Gastroesophageal sphincter (tissue), 4 donors: Measurements from ENCODE around the gene ZC3HAV1. TPM values are rescaled to one million over a fixed set of nuclear protein-coding genes. Genes with fewer than 3 reads are reported as not detected.
A peak's percentile ranks its signal among the peaks of the same experiment; 100 is the strongest.
"Not testable (repeated sequence)": the region's sequence is repeated elsewhere in the genome, so short reads cannot be mapped to it uniquely, and the experiment has no call there.

Experiments used
- ATAC-seq: fragments of 150-250 bp; one replicate; pipeline ENCODE4 v1.9.1; 2016; ENCODE audit warnings: mild to moderate bottlenecking, moderate library complexity
- H3K27ac ChIP-seq, 4 donors: fragments of 200-600 bp; sonication (generic) in 3 of 4; 1 replicate in 3 of 4; 2 replicates in 1 of 4; pipeline ENCODE4 v1.5.1; 2016 to 2019
- H3K27me3 ChIP-seq: fragments of 200-600 bp; sonication (generic); one replicate; pipeline ENCODE4 v1.5.1; 2019
- H3K36me3 ChIP-seq, 2 donors: fragments of 200-600 bp; sonication (generic); one replicate each; pipeline ENCODE4 v1.5.1; 2019; ENCODE audit warnings: control low read depth in 1 of 2
- H3K4me1 ChIP-seq, 3 donors: fragments of 200-600 bp; sonication (generic); 1 replicate in 2 of 3; 2 replicates in 1 of 3; pipeline ENCODE4 v1.5.1; 2016 to 2019; ENCODE audit warnings: control low read depth in 2 of 3
- H3K4me3 ChIP-seq, 2 donors: fragments of 200-600 bp; sonication (generic); one replicate each; pipeline ENCODE4 v1.5.1; 2019; ENCODE audit warnings: mild to moderate bottlenecking in 1 of 2, moderate library complexity in 1 of 2
- H3K9me3 ChIP-seq, 3 donors: fragments of 200-600 bp; sonication (generic); one replicate each; pipeline ENCODE4 v1.5.1; 2017 to 2019; ENCODE audit warnings: control low read depth in 2 of 3
- CTCF ChIP-seq, 4 experiments: fragments of 200-600 bp in 2 of 4; fragments of 450-650 bp in 2 of 4; sonication (generic) in 1 of 4; IDR thresholded peaks; one replicate each; pipeline ENCODE4 v1.5.1; 2017 to 2019; ENCODE audit warnings: antibody characterized with exemption in 4 of 4, mild to moderate bottlenecking in 2 of 4, moderate library complexity in 2 of 4
- EP300 ChIP-seq: sonication (generic); formaldehyde crosslinking; IDR thresholded peaks from one replicate; pipeline ENCODE4 v1.6.1; 2017; ENCODE audit warnings: antibody characterized with exemption, mild to moderate bottlenecking
- POLR2A ChIP-seq, 2 donors: fragments of 450-650 bp; IDR thresholded peaks; one replicate each; pipeline ENCODE4 v1.6.1; 2017; ENCODE audit warnings: antibody characterized with exemption in 2 of 2, mild to moderate bottlenecking in 2 of 2, moderate library complexity in 1 of 2
- POLR2AphosphoS5 ChIP-seq: sonication (generic); formaldehyde crosslinking; IDR thresholded peaks from one replicate; pipeline ENCODE4 v1.6.1; 2017; ENCODE audit warnings: antibody characterized with exemption
- WGBS, 2 donors: methylation state at CpG; one replicate each; pipeline ENCODE4 v1.1.5; 2018; ENCODE audit warnings: low coverage in 1 of 2; 5-methylcytosine and 5-hydroxymethylcytosine counted together
- total RNA-seq, 4 donors: library from RNA; depleted of rRNA; stranded (reverse); fragments of >200 nt; gene quantifications; one replicate each; pipeline ENCODE4 v1.1.0, GENCODE V29; 2016

The ZC3HAV1 gene
- total RNA-seq, 4 donors from 2014 or later = 21.8 to 30.4 (median 27.2) TPM

- peak; percentile 57 for ATAC-seq
Observed at GRCh38 chr7:139094596-139094995, 14.9 kb downstream of the ZC3HAV1 start.

GRCh38 chr7:139094030-139094429 is 15.5 kb downstream of the ZC3HAV1 start:
- ATAC-seq = no peak
- Histone ChIP-seq H3K36me3 (peaks cover 0 to 15% of the 10 kb centered on the region in 2 donors), H3K9me3 (no peaks in the 10 kb centered on the region), H3K27me3 (no peaks in the 10 kb centered on the region), H3K27ac (peak overlapping the region in 2 of 4 donors; percentile 27 to 41), H3K4me1 (peaks cover 0 to 39% (median 5%) of the 10 kb centered on the region in 3 donors), H3K4me3 (no peak overlapping the region)
- no peak for TF ChIP-seq EP300
- TF ChIP-seq CTCF (IDR thresholded peaks at IDR 0.05) = no peak
- no peak for TF ChIP-seq POLR2AphosphoS5
- no peak for TF ChIP-seq POLR2A (IDR thresholded peaks at IDR 0.05)
- 80 to 90% methylated on average over 1 to 2 of the region's 3 CpGs for WGBS, 2 donors

More at GRCh38 chr7:139094596-139094995, 14.9 kb downstream of the ZC3HAV1 start:
- no peaks in the 10 kb centered on the region for H3K9me3 ChIP-seq
- H3K4me1 ChIP-seq = peaks cover 0 to 45% (median 5%) of the 10 kb centered on the region in 3 donors
- H3K36me3 ChIP-seq = peaks cover 0 to 9% of the 10 kb centered on the region in 2 donors
- H3K27me3 ChIP-seq = no peaks in the 10 kb centered on the region
- WGBS, 2 donors = 48 to 53% methylated on average over 6 to 9 of the region's 9 CpGs
- H3K4me3 ChIP-seq = no peak overlapping the region
- TF ChIP-seq CTCF (IDR thresholded peaks at IDR 0.05) (no peak), POLR2AphosphoS5 (no peak), POLR2A (IDR thresholded peaks at IDR 0.05) (no peak), EP300 (no peak)
- peak overlapping the region in 3 of 4 donors; percentile 27 to 41 (median 31) for H3K27ac ChIP-seq

- Histone ChIP-seq H3K27ac (peak overlapping the region in 1 of 4 donors; percentile 41), H3K4me1 (peaks cover 0 to 34% (median 5%) of the 10 kb centered on the region in 3 donors), H3K36me3 (peaks cover 0 to 20% of the 10 kb centered on the region in 2 donors)
- ATAC-seq, H3K4me3 ChIP-seq, H3K27me3 ChIP-seq, H3K9me3 ChIP-seq: not testable (repeated sequence)
- WGBS, 2 donors = 83 to 87% methylated on average over 7 to 9 of the region's 10 CpGs
Observed at GRCh38 chr7:139093512-139093911, 16.0 kb downstream of the ZC3HAV1 start.

- no peak overlapping the region for H3K27ac ChIP-seq
- WGBS, 2 donors = 66 to 77% methylated on average over 6 to 9 of the region's 9 CpGs
- no peak overlapping the region for H3K4me3 ChIP-seq
- no peaks in the 10 kb centered on the region for H3K9me3 ChIP-seq
- TF ChIP-seq CTCF (IDR thresholded peaks at IDR 0.05) (no peak), POLR2AphosphoS5 (no peak), POLR2A (IDR thresholded peaks at IDR 0.05) (no peak), EP300 (no peak)
- peaks cover 0 to 34% (median 5%) of the 10 kb centered on the region in 3 donors for H3K4me1 ChIP-seq
- no peak for ATAC-seq
- H3K36me3 ChIP-seq = peaks cover 0 to 29% of the 10 kb centered on the region in 2 donors
- no peaks in the 10 kb centered on the region for H3K27me3 ChIP-seq
Observed at GRCh38 chr7:139092090-139092796, 17.3 kb downstream of the ZC3HAV1 start.

GRCh38 chr7:139091677-139091996 is 17.9 kb downstream of the ZC3HAV1 start:
- ATAC-seq = no peak
- Histone ChIP-seq H3K9me3 (no peaks in the 10 kb centered on the region), H3K27me3 (no peaks in the 10 kb centered on the region), H3K27ac (no peak overlapping the region), H3K4me1 (peaks cover 0 to 34% (median 5%) of the 10 kb centered on the region in 3 donors), H3K36me3 (peaks cover 0 to 31% of the 10 kb centered on the region in 2 donors), H3K4me3 (no peak overlapping the region)
- no peak for TF ChIP-seq POLR2A (IDR thresholded peaks at IDR 0.05)
- no peak for TF ChIP-seq POLR2AphosphoS5
- no peak for TF ChIP-seq EP300
- TF ChIP-seq CTCF (IDR thresholded peaks at IDR 0.05) = no peak
- 74 to 82% methylated on average over 9 to 15 of the region's 15 CpGs for WGBS, 2 donors
